ENCODE results near the gene UAP1.

UAP1 gene

DNA sequence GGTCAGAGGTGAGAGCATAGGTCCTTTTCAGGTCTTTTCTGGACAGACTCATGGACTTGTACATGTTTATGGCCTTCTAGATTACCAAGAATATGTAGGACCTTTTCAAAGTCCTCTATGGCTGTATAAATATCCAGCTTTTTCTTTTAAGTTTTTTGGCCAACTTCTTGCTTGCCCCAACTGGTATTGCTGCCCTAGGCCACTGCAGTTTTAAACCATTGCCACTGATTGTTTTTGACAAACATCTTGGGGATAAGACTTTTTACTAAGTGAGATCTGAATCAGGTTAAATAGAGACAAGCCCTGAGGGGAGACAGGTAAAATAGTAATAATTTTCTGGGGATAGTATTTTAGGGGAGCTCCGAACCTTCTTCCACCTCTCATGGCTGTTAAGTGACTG is 56.0 kb downstream of the UAP1 start:
- TF ChIP-seq, protein P1, sequence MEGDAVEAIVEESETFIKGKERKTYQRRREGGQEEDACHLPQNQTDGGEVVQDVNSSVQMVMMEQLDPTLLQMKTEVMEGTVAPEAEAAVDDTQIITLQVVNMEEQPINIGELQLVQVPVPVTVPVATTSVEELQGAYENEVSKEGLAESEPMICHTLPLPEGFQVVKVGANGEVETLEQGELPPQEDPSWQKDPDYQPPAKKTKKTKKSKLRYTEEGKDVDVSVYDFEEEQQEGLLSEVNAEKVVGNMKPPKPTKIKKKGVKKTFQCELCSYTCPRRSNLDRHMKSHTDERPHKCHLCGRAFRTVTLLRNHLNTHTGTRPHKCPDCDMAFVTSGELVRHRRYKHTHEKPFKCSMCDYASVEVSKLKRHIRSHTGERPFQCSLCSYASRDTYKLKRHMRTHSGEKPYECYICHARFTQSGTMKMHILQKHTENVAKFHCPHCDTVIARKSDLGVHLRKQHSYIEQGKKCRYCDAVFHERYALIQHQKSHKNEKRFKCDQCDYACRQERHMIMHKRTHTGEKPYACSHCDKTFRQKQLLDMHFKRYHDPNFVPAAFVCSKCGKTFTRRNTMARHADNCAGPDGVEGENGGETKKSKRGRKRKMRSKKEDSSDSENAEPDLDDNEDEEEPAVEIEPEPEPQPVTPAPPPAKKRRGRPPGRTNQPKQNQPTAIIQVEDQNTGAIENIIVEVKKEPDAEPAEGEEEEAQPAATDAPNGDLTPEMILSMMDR (IDR thresholded peaks at IDR 0.05; ENCODE audit: insufficient read depth, low read length, poor library complexity, severe bottlenecking) = no peak
- Histone ChIP-seq H3K27me3 (replicated peaks; ENCODE audit: control insufficient read depth, insufficient read depth, low read length) (no peaks in the 10 kb centered on the region), H3K36me3 (ENCODE audit: control insufficient read depth, insufficient read depth, low read length) (no peaks in the 10 kb centered on the region), H3K4me3 (replicated peaks; ENCODE audit: low read depth, low read length) (no peak overlapping the region)
- no peak for DNase-seq (ENCODE audit: extremely low read depth, insufficient read length)

GRCh38 chr1:162619076-162619475 is 57.6 kb downstream of the UAP1 start:
- Histone ChIP-seq H3K36me3 (ENCODE audit: control insufficient read depth, insufficient read depth, low read length) (no peaks in the 10 kb centered on the region), H3K4me3 (replicated peaks; ENCODE audit: low read depth, low read length) (no peak overlapping the region), H3K27me3 (replicated peaks; ENCODE audit: control insufficient read depth, insufficient read depth, low read length) (no peaks in the 10 kb centered on the region)
- TF ChIP-seq, protein P1 (IDR thresholded peaks at IDR 0.05; ENCODE audit: insufficient read depth, low read length, poor library complexity, severe bottlenecking) = no peak
- no peak for DNase-seq (ENCODE audit: extremely low read depth, insufficient read length)

GRCh38 chr1:162621256-162621655 is 59.7 kb downstream of the UAP1 start:
- TF ChIP-seq, protein P1 (IDR thresholded peaks at IDR 0.05; ENCODE audit: insufficient read depth, low read length, poor library complexity, severe bottlenecking) = no peak
- Histone ChIP-seq H3K4me3 (replicated peaks; ENCODE audit: low read depth, low read length) (no peak overlapping the region), H3K36me3 (ENCODE audit: control insufficient read depth, insufficient read depth, low read length) (no peaks in the 10 kb centered on the region), H3K27me3 (replicated peaks; ENCODE audit: control insufficient read depth, insufficient read depth, low read length) (no peaks in the 10 kb centered on the region)
- DNase-seq (ENCODE audit: extremely low read depth, insufficient read length) = no peak

DNA sequence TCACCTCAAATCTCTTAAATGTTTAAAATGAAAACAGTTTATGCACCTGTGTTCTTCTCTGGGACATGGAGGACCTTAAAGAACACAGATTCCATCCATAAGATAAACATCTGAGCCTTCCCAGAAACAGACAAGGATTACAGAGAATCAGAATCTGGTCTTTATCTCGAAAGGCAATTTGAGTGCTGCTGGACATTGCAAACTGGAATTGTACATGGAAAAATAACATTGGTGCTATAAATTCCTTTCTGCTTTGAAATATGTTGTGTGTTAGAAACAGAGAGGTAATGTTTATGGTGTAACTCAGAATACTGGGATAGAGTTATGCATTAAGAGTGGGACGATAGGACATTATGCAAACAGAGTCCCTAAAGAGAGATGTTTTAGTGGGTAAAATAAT is 64.2 kb downstream of the UAP1 start:
- TF ChIP-seq, protein P1 (IDR thresholded peaks at IDR 0.05; ENCODE audit: insufficient read depth, low read length, poor library complexity, severe bottlenecking) = no peak
- no peak for DNase-seq (ENCODE audit: extremely low read depth, insufficient read length)
- no peaks in the 10 kb centered on the region for H3K36me3 ChIP-seq (ENCODE audit: control insufficient read depth, insufficient read depth, low read length)
- H3K4me3 ChIP-seq (replicated peaks; ENCODE audit: low read depth, low read length) = no peak overlapping the region
- no peaks in the 10 kb centered on the region for H3K27me3 ChIP-seq (replicated peaks; ENCODE audit: control insufficient read depth, insufficient read depth, low read length)

DNA sequence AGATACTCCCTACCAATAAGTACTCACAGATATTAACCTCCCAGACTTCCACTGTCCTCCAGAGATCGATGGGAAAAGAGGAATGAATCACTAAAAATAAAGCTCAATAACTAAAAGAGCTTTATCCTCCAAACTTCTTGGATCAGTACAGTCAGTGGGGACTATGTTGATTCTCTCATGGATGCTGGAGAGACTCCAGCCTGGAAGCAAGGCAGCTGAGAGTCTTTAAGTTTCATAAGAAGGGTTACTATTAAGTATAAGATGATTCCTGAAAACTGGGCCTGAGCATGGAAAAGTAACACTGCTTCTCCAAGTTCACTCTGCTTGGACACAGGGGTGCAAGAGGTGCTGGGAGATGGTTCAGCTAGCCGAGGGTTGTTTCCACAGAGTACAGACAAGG is 64.6 kb downstream of the UAP1 start:
- no peak for DNase-seq (ENCODE audit: extremely low read depth, insufficient read length)
- no peak overlapping the region for H3K4me3 ChIP-seq (replicated peaks; ENCODE audit: low read depth, low read length)

DNA sequence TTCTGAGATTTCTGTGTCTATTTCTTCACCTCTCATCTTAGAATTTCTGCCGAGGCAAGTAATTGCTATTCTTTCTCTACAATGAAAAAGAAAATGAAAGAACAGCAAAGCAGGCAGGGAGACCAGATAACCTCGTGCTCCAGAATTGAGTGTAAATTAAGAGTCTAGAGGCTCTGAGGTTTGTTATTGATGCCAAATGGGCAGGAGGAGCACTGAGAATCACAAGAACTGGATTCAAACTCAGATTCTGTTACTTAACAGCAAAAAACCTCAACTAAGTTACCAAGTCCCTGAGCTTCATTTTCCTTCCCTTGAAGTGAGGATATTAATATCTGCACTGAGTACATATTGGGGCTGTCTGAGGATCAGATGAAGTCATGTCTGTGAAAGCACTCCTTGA is 65.2 kb downstream of the UAP1 start:
- no peak overlapping the region for H3K4me3 ChIP-seq (replicated peaks; ENCODE audit: low read depth, low read length)
- H3K36me3 ChIP-seq (ENCODE audit: control insufficient read depth, insufficient read depth, low read length) = no peaks in the 10 kb centered on the region
- no peak for DNase-seq (ENCODE audit: extremely low read depth, insufficient read length)
- H3K27me3 ChIP-seq (replicated peaks; ENCODE audit: control insufficient read depth, insufficient read depth, low read length) = no peaks in the 10 kb centered on the region
- TF ChIP-seq, protein P1 (IDR thresholded peaks at IDR 0.05; ENCODE audit: insufficient read depth, low read length, poor library complexity, severe bottlenecking) = no peak

More for the DNA sequence above, 64.6 kb downstream of the UAP1 start:
- Histone ChIP-seq H3K36me3 (ENCODE audit: control insufficient read depth, insufficient read depth, low read length) (no peaks in the 10 kb centered on the region), H3K27me3 (replicated peaks; ENCODE audit: control insufficient read depth, insufficient read depth, low read length) (no peaks in the 10 kb centered on the region)
- TF ChIP-seq, protein P1 (IDR thresholded peaks at IDR 0.05; ENCODE audit: insufficient read depth, low read length, poor library complexity, severe bottlenecking) = no peak
